Measurements from ENCODE around the gene DLK1.

DNA sequence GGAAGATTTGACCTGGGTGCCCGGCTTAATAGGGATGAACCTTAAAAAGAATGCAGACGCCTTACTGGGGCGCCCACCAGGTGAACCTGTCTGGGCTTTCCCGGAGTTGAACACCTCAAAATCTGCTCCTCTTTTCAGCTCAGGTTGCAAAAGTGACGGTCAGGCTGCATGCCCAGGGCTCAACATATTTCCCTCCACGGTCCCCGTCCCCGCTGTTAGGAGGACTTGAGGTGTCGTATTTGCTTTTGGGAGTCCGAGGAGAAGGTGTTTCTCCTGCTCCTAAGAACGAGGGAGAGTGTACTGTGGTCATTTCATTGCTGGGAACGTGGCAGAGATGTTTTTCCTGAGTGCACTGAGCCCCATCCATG is 1.2 kb downstream of the DLK1 start:
- TF ChIP-seq EHMT2 (IDR thresholded peaks at IDR 0.05; ENCODE audit: low read depth), result no peak
- TF ChIP-seq, protein P1, sequence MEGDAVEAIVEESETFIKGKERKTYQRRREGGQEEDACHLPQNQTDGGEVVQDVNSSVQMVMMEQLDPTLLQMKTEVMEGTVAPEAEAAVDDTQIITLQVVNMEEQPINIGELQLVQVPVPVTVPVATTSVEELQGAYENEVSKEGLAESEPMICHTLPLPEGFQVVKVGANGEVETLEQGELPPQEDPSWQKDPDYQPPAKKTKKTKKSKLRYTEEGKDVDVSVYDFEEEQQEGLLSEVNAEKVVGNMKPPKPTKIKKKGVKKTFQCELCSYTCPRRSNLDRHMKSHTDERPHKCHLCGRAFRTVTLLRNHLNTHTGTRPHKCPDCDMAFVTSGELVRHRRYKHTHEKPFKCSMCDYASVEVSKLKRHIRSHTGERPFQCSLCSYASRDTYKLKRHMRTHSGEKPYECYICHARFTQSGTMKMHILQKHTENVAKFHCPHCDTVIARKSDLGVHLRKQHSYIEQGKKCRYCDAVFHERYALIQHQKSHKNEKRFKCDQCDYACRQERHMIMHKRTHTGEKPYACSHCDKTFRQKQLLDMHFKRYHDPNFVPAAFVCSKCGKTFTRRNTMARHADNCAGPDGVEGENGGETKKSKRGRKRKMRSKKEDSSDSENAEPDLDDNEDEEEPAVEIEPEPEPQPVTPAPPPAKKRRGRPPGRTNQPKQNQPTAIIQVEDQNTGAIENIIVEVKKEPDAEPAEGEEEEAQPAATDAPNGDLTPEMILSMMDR (IDR thresholded peaks at IDR 0.05), result no peak
- no peak for TF ChIP-seq MYC (IDR thresholded peaks at IDR 0.05; ENCODE audit: borderline replicate concordance, low read length)
- no peak for TF ChIP-seq CEBPB (IDR thresholded peaks at IDR 0.05)
- TF ChIP-seq SREBF2 (IDR thresholded peaks at IDR 0.05), result no peak
- no peak for TF ChIP-seq HOXA7 (CRISPR knock-in tag; IDR thresholded peaks at IDR 0.05)
- TF ChIP-seq CBX8 (IDR thresholded peaks at IDR 0.05), result no peak

Measured in A549 (cell line).